ENCODE data around the gene CAPRIN1. TPM values are rescaled to one million over a fixed set of nuclear protein-coding genes. Genes with fewer than 3 reads are reported as not detected.
A peak's percentile ranks its signal among the peaks of the same experiment; 100 is the strongest.
"Not testable (repeated sequence)": the region's sequence is repeated elsewhere in the genome, so short reads cannot be mapped to it uniquely, and the experiment has no call there.

CAPRIN1 gene
- polyA plus RNA-seq, 1 of the 3 experiments (the other 2 are of a cell fraction) = 67.1 TPM

DNA sequence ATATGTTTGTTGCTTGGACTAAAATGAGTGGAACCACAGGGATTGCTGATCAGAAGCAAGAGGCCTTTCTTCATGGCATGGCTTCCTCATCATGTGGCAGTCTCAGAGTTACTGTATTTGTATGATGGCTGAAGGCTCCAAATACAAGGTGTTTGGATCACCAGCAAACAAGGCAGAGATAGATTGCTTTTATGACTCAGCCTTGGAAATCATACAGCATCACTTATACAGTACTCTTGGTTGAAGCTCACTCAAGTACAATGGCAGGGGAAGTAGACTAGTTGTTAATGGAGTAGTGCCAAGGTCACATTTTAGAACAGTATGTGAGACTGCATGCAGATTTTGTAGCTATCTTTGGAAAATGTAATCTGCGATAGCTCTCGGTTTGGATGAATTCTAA is 16.6 kb downstream of the CAPRIN1 start:
- Histone ChIP-seq H3K4me2 (peak overlapping the region; percentile 22; the same call in 1 of the 2 replicates), H3K36me3 (replicated peaks in 1 of 2; ENCODE audit: control insufficient read depth in 1 of 2, insufficient read depth in 2 of 2, low read length in 1 of 2) (peaks cover 31 to 45% of the 10 kb centered on the region in 2 experiments), H3K9me3 (no peaks in the 10 kb centered on the region), H3K9ac (no peak overlapping the region), H3K9me2 (no peaks in the 10 kb centered on the region; the same call in 1 of the 2 replicates), H3K79me2 (ENCODE audit: insufficient read depth) (peaks cover 100% of the 10 kb centered on the region), H3K27ac (ENCODE audit: low read depth in 2 of 2, low read length in 1 of 2) (peak overlapping the region in 1 of 2 experiments; percentile 33; a peak in 1 of 4 replicates), H2AFZ (ENCODE audit: low read depth) (no peak overlapping the region), H3K4me3 (ENCODE audit: low read depth in 2 of 2, low read length in 1 of 2) (no peak overlapping the region), H3F3A (replicated peaks; ENCODE audit: insufficient read depth) (peaks cover 13% of the 10 kb centered on the region), H3K4me1 (ENCODE audit: control insufficient read depth in 1 of 2, insufficient read depth in 2 of 2, low read depth in 1 of 2, low read length in 1 of 2) (peaks cover 0 to 75% of the 10 kb centered on the region in 2 experiments), H4K20me1 (ENCODE audit: insufficient read depth) (peaks cover 100% of the 10 kb centered on the region), H3K27me3 (ENCODE audit: insufficient read depth) (no peaks in the 10 kb centered on the region)
- 72% methylated on average over 2 of the region's 2 CpGs for WGBS (ENCODE audit: low lambda C conversion rate)
- ChIA-PET CTCF (no interaction called here), POLR2A (no interaction called here)
- TF ChIP-seq GABPA (IDR thresholded peaks at IDR 0.05; ENCODE audit: low read depth) (no peak), ELF1 (IDR thresholded peaks at IDR 0.05) (no peak), POLR2AphosphoS5 (IDR thresholded peaks at IDR 0.05; ENCODE audit: low read depth, low read length) (no peak; the same call in 1 of the 2 replicates), MEF2A (IDR thresholded peaks at IDR 0.05; ENCODE audit: borderline replicate concordance, low read depth) (no peak), SIN3A (IDR thresholded peaks at IDR 0.05; ENCODE audit: borderline replicate concordance, low read depth, low read length) (no peak), RFX5 (IDR thresholded peaks at IDR 0.05; ENCODE audit: low read length) (no peak), FOSL2 (IDR thresholded peaks at IDR 0.05; ENCODE audit: borderline replicate concordance, low read depth) (peak; percentile 26; the same call in 1 of the 2 replicates), TEAD4 (IDR thresholded peaks at IDR 0.05; ENCODE audit: borderline replicate concordance, insufficient read depth) (no peak), TCF12 (IDR thresholded peaks at IDR 0.05) (no peak), SMC3 (IDR thresholded peaks at IDR 0.05; ENCODE audit: low read depth, low read length) (no peak), NFIC (IDR thresholded peaks at IDR 0.05; ENCODE audit: borderline replicate concordance) (no peak), ZBTB33 (IDR thresholded peaks at IDR 0.05; ENCODE audit: borderline replicate concordance, low read depth) (no peak), RCOR1 (IDR thresholded peaks at IDR 0.05; ENCODE audit: low read length) (no peak)
- TF ChIP-seq, protein P1, sequence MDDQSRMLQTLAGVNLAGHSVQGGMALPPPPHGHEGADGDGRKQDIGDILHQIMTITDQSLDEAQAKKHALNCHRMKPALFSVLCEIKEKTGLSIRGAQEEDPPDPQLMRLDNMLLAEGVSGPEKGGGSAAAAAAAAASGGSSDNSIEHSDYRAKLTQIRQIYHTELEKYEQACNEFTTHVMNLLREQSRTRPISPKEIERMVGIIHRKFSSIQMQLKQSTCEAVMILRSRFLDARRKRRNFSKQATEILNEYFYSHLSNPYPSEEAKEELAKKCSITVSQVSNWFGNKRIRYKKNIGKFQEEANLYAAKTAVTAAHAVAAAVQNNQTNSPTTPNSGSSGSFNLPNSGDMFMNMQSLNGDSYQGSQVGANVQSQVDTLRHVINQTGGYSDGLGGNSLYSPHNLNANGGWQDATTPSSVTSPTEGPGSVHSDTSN (IDR thresholded peaks at IDR 0.05) = 0 out of 2 replicates have a peak, but pooled peaks have one; percentile 16
- no peak for DNase-seq

DNA sequence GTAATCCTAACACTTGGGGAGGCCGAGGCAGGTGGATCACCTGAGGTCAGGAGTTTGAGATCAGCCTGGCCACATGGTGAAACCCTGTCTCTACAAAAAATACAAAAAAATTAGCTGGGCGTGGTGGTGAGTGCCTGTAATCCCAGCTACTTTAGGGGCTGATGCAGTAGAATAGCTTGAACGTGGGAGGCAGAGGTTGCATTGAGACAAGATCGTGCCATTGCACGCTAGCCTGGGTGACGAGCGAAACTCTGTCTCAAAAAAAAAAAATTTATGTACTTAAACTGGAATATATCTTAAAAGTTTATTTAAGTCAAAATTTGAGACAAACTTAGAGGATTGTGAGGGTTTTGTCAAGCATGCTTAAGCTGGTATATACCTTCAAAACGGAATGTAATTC is 19.8 kb downstream of the CAPRIN1 start:
- H3F3A ChIP-seq (replicated peaks; ENCODE audit: insufficient read depth) = peaks cover 40% of the 10 kb centered on the region
- peaks cover 30 to 56% of the 10 kb centered on the region in 2 experiments for H3K36me3 ChIP-seq (replicated peaks in 1 of 2; ENCODE audit: control insufficient read depth in 1 of 2, insufficient read depth in 2 of 2, low read length in 1 of 2)
- H3K4me2 ChIP-seq; DNase-seq; H3K27me3 ChIP-seq (ENCODE audit: insufficient read depth); H3K9me3 ChIP-seq; H3K9ac ChIP-seq; H3K4me3 ChIP-seq (ENCODE audit: low read depth in 2 of 2, low read length in 1 of 2); H3K27ac ChIP-seq (ENCODE audit: low read depth in 2 of 2, low read length in 1 of 2); H2AFZ ChIP-seq (ENCODE audit: low read depth); H3K9me2 ChIP-seq: not testable (repeated sequence)
- ChIA-PET POLR2A (interaction anchor here (0.8 kb wide), 1 partner anchor 11 kb away, joined by 4 read pairs; no protein-coding TSS in a partner anchor), CTCF (interaction anchor here (0.8 to 1.3 kb wide), 2 partner anchors 11 to 75 kb away, joined by 4 read pairs; no protein-coding TSS in a partner anchor)
- H4K20me1 ChIP-seq (ENCODE audit: insufficient read depth) = peaks cover 98% of the 10 kb centered on the region
- WGBS (ENCODE audit: low lambda C conversion rate) = 95% methylated on average over 8 of the region's 8 CpGs
- peaks cover 0 to 72% of the 10 kb centered on the region in 2 experiments; a peak in 2 of 4 replicates for H3K4me1 ChIP-seq (ENCODE audit: control insufficient read depth in 1 of 2, insufficient read depth in 2 of 2, low read depth in 1 of 2, low read length in 1 of 2)
- H3K79me2 ChIP-seq (ENCODE audit: insufficient read depth) = peaks cover 90% of the 10 kb centered on the region
